ENCODE results near the gene SMPD1.

DNA sequence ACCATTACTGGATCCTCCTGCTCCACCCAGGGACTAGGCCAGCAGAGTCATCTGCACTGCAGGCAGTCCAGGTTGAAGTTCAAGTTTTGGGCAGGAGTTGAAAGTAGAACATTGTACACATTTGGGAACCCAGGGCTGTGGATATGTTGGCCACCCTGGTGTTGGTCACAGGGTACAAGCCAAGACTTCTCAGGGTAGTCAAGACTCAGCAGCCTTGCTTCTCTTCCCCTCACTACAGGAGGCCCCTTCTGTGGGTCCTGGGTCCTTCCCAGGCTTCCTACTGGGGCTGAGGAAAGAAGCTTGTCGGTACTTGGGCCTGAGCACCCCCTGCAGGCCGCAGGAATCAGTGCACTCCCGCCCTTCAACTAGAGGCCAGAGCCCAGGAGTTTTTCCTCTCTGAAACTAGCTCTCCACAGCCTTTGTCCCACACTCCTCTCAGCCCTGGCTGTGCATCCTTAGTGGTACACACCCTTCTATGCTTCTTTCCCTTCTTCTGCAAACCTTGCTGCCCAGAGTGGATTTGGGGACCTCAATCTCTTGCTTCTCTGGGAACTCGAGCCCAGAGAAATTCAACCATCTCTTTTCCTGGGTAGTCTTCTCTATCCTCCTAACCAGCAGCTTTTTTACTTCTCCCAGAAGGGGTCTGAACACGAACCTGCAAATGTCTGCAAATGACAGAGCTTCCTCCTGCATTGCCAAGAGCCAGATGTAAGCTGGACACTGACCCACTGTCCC is 53.2 kb downstream of the SMPD1 start:
- TF ChIP-seq POLR2A (IDR thresholded peaks at IDR 0.05), result no peak
- peak; percentile 73 to 92 (median 80) for TF ChIP-seq CTCF (IDR thresholded peaks at IDR 0.05)

Measured in gastroesophageal sphincter (tissue), 3 donors.